Measurements from ENCODE around the gene MAGI2.

GRCh38 chr7:79096361-79096805 is 357.1 kb downstream of the MAGI2 start:
- TF ChIP-seq TCF7L2 (IDR thresholded peaks at IDR 0.05; ENCODE audit: borderline replicate concordance, extremely low read depth, insufficient read depth, insufficient read length) (no peak), CTCF (IDR thresholded peaks at IDR 0.05 in 2 of 3, conservative IDR thresholded peaks at IDR 0.05 in 1 of 3; ENCODE audit: borderline replicate concordance in 1 of 3, insufficient read depth in 1 of 3, low read depth in 2 of 3, low read length in 2 of 3) (no peak), EZH2 (IDR thresholded peaks at IDR 0.05) (no peak), POLR2A (IDR thresholded peaks at IDR 0.05; ENCODE audit: borderline replicate concordance, extremely low read depth, insufficient read depth, insufficient read length) (no peak), RAD21 (IDR thresholded peaks at IDR 0.05; ENCODE audit: low read depth) (no peak), ZNF274 (IDR thresholded peaks at IDR 0.05; ENCODE audit: low read depth, low read length) (no peak), ZBTB33 (IDR thresholded peaks at IDR 0.05; ENCODE audit: extremely low read depth, insufficient replicate concordance, low read length) (no peak), REST (IDR thresholded peaks at IDR 0.05; ENCODE audit: low read depth) (no peak), MAX (IDR thresholded peaks at IDR 0.05) (no peak)
